Ovary (tissue), 3 donors: ENCODE results near the gene KCNJ18.
"Not testable (repeated sequence)": the region's sequence is repeated elsewhere in the genome, so short reads cannot be mapped to it uniquely, and the experiment has no call there.

Source experiments
- CTCF ChIP-seq, 3 donors: fragments of 450-650 bp in 2 of 3; fragments of 200-600 bp in 1 of 3; IDR thresholded peaks; one replicate each; pipeline versions ENCODE4 v1.5.1 to v1.8.0; 2016 to 2022; ENCODE audit warnings: antibody characterized with exemption in 3 of 3, mild to moderate bottlenecking in 1 of 3
- EP300 ChIP-seq: sonication (generic); formaldehyde crosslinking; IDR thresholded peaks from one replicate; pipeline ENCODE4 v1.6.1; 2017; ENCODE audit warnings: antibody characterized with exemption
- POLR2A ChIP-seq: fragments of 450-650 bp; IDR thresholded peaks from one replicate; pipeline ENCODE4 v1.6.1; 2017; ENCODE audit warnings: antibody characterized with exemption, mild to moderate bottlenecking, moderate library complexity
- donor health status: DM: no; HTN: no; CAD: no.

GRCh38 chr17:21675739-21676130 lies 16.6 kb upstream of the KCNJ18 start:
- not testable (repeated sequence) for TF ChIP-seq POLR2A; CTCF (IDR thresholded peaks at IDR 0.05); EP300
